HepG2 (cell line): ENCODE measurements around the gene TNNT1. TPM values are rescaled to one million over a fixed set of nuclear protein-coding genes. Genes with fewer than 3 reads are reported as not detected.

Source experiments
- ATAC-seq: fragments of 200-7000 bp; cut with Tn5 transposase; 3 replicates; pipeline ENCODE4 v1.9.1; 2020; ENCODE audit warnings: mild to moderate bottlenecking, moderate library complexity
- BruUV-seq: library from RNA; stranded (reverse); fragments of 400-500 nt; replicated peaks from 2 replicates; lab custom pipeline; 2021; lab: Mats Ljungman, UMichigan
- CTCF ChIA-PET: fragments of 300-600 bp; formaldehyde crosslinking; extraction: SDS; loops from one replicate; lab custom pipeline; 2021; ENCODE audit warnings: low total read pairs, inconsistent platforms, low intra/inter-chr PET ratio; lab: Yijun Ruan, JAX
- POLR2A ChIA-PET: fragments of 350-600 bp; sonication (Branson Sonifier 250); formaldehyde crosslinking; loops from one replicate; lab custom pipeline; 2020; ENCODE audit warnings: antibody characterized with exemption, inconsistent platforms; lab: Yijun Ruan, JAX
- DNase-seq: peaks from one replicate; pipeline ENCODE4 v3.0.0-alpha.2; 2015; ENCODE audit warnings: low spot score
- FAIRE-seq: peaks from 3 replicates; lab custom pipeline; 2011; peaks lifted over from hg19 to GRCh38; lab: Jason Lieb, UNC
- H2AFZ ChIP-seq: one replicate; pipeline ENCODE4 v1.6.1; 2011; ENCODE audit warnings: low read length, inconsistent platforms
- H3K27ac ChIP-seq: fragments of 300-600 bp; 3 replicates; pipeline ENCODE4 v1.8.0; 2011; ENCODE audit warnings: mixed run types, mild to moderate bottlenecking, mixed read lengths, low read length, inconsistent platforms; ENCODE audit not compliant: insufficient read depth; ENCODE audit errors: extremely low read length
- H3K27me3 ChIP-seq, 2 experiments: fragments of 200-600 bp in 1 of 2; 2 replicates in 1 of 2; 3 replicates in 1 of 2; pipeline versions ENCODE4 v1.6.0 to v1.8.0; 2011; ENCODE audit warnings: low read length in 2 of 2, mild to moderate bottlenecking in 2 of 2, moderate library complexity in 2 of 2, inconsistent platforms in 1 of 2; ENCODE audit not compliant: insufficient read depth in 2 of 2, control insufficient read depth in 1 of 2
- H3K36me3 ChIP-seq, 2 experiments: fragments of 200-600 bp in 1 of 2; replicated peaks in 1 of 2; 2 replicates in 1 of 2; 3 replicates in 1 of 2; pipeline versions ENCODE4 v1.5.1 to v1.8.0; 2011; ENCODE audit warnings: low read length in 2 of 2, inconsistent platforms in 1 of 2; ENCODE audit not compliant: insufficient read depth in 2 of 2, control insufficient read depth in 1 of 2
- H3K4me1 ChIP-seq: 2 replicates; pipeline ENCODE4 v1.5.1; 2012; ENCODE audit warnings: low read length, inconsistent platforms; ENCODE audit not compliant: insufficient read depth
- H3K4me2 ChIP-seq: 2 replicates; pipeline ENCODE4 v1.6.0; 2011; ENCODE audit warnings: low read depth, low read length, inconsistent platforms
- H3K4me3 ChIP-seq, 3 experiments: fragments of 200-600 bp in 1 of 3; sonication (generic), shearing (Covaris generic) in 1 of 3; replicated peaks in 1 of 3; 2 replicates each; pipeline ENCODE4 v1.5.1; 2011 to 2016; ENCODE audit warnings: low read length in 3 of 3, inconsistent platforms in 2 of 3, low read depth in 2 of 3, mild to moderate bottlenecking in 2 of 3, control low read depth in 1 of 3, mixed read lengths in 1 of 3; ENCODE audit not compliant: insufficient read depth in 1 of 3
- H3K79me2 ChIP-seq: one replicate; pipeline ENCODE4 v1.6.1; 2011; ENCODE audit warnings: low read length, inconsistent platforms; ENCODE audit not compliant: insufficient read depth
- H3K9ac ChIP-seq: 2 replicates; pipeline ENCODE4 v1.6.0; 2011; ENCODE audit warnings: mild to moderate bottlenecking, low read depth, low read length, inconsistent platforms; ENCODE audit not compliant: insufficient read depth
- H3K9me3 ChIP-seq: 2 replicates; pipeline ENCODE4 v1.5.1; 2012; ENCODE audit warnings: mild to moderate bottlenecking, low read length
- H4K20me1 ChIP-seq: 2 replicates; pipeline ENCODE4 v1.6.0; 2011; ENCODE audit warnings: inconsistent platforms, mild to moderate bottlenecking, low read length, moderate library complexity; ENCODE audit not compliant: insufficient read depth
- ZFP36 ChIP-seq: fragments of 150-350 bp; IDR thresholded peaks from 2 replicates; pipeline ENCODE4 v1.6.1; 2018; ENCODE audit warnings: borderline replicate concordance, low read length, low read depth; ENCODE audit not compliant: partially characterized antibody
- ZNF574 ChIP-seq: sonication (generic); formaldehyde crosslinking; IDR thresholded peaks from 2 replicates; pipeline ENCODE4 v1.4.0; 2020; ENCODE audit warnings: missing genetic modification reagents
- ZSCAN22 ChIP-seq: sonication (generic); formaldehyde crosslinking; IDR thresholded peaks from 2 replicates; pipeline ENCODE4 v1.4.0; 2020; ENCODE audit warnings: mild to moderate bottlenecking, missing genetic modification reagents
- WGBS: methylation state at CpG from one replicate; pipeline ENCODE4 v1.1.6; 2017; ENCODE audit warnings: low lambda C conversion rate; 5-methylcytosine and 5-hydroxymethylcytosine counted together
- in situ Hi-C: cut with HindIII; loops from 2 replicates; pipeline ENCODE4 v1.10.0; 2017; ENCODE audit warnings: low pct_unique_long_range_greater_than_20kb; ENCODE audit not compliant: extremely low pct_ligation_motif_present
- intact Hi-C: fragments of 100-400 bp; cut with micrococcal nuclease; formaldehyde crosslinking; loops from one replicate; pipeline ENCODE4 v1.10.0; 2022; ENCODE audit not compliant: unreplicated experiment
- polyA plus RNA-seq, 8 experiments: library from polyadenylated mRNA; depleted of rRNA in 3 of 8; stranded (reverse) in 7 of 8; unstranded in 1 of 8; fragments of >200 nt; fragmentation: Illumina TruSeq in 4 of 8; extraction: Trizol in 4 of 8; gene quantifications; 2 replicates each; pipeline versions ENCODE4 v1.2.1 to v1.2.3, GENCODE V29; 2011 to 2016; ENCODE audit warnings: low read depth in 4 of 8, missing spikeins in 1 of 8, mixed read lengths in 1 of 8; ENCODE audit not compliant: insufficient read depth in 1 of 8
- total RNA-seq, 5 experiments: library from RNA; depleted of rRNA; stranded (reverse); fragments of >200 nt; fragmentation: Illumina TruSeq; extraction: Trizol; gene quantifications; 2 replicates each; pipeline ENCODE4 v1.2.3, GENCODE V29; 2016; ENCODE audit warnings: low read depth in 1 of 5

The TNNT1 gene
- total and polyA plus RNA-seq, 2 of the 13 experiments (the other 11 are each of a cell fraction or from before 2014, with no cell fraction given) = 1.3 to 2.4 TPM

- peak; percentile 31; the same call in 1 of the 2 replicates for TF ChIP-seq ZNF574 (CRISPR knock-in tag)
Observed at GRCh38 chr19:55152017-55152416, 3.0 kb upstream of the TNNT1 start (continued).

GRCh38 chr19:55147545-55148251, 1.3 kb downstream of the TNNT1 start:
- peak overlapping the region in 1 of 3 experiments; percentile 57; a peak in 1 of 6 replicates for H3K4me3 ChIP-seq
- no peak overlapping the region for H3K4me2 ChIP-seq
- peaks cover 8% of the 10 kb centered on the region for H3K9me3 ChIP-seq
- in situ Hi-C loops = loop anchor here (5.0 kb wide), 1 partner anchor 260 kb away; the partner anchor contains the start of gene UBE2S
- BruUV-seq = no TSS peak
- H3K9ac ChIP-seq = no peak overlapping the region
- CTCF ChIA-PET = no interaction called here
- whole genome bisulfite sequencing = 0% methylated on average over 3 of the region's 9 CpGs
- intact Hi-C loops = no loop called here
- no peak overlapping the region for H2AFZ ChIP-seq
- no peaks in the 10 kb centered on the region for H4K20me1 ChIP-seq
- peaks cover 0 to 19% of the 10 kb centered on the region in 2 experiments; a peak in 2 of 5 replicates for H3K27me3 ChIP-seq
- FAIRE-seq (no peak), DNase-seq (no peak), ATAC-seq (no peak)
- H3K27ac ChIP-seq = no peak overlapping the region
- TF ChIP-seq ZSCAN22 (CRISPR knock-in tag) (peak; percentile 95), ZFP36 (no peak)
- no peaks in the 10 kb centered on the region for H3K36me3 ChIP-seq
- POLR2A ChIA-PET = interaction anchor here (0.7 kb wide), 1 partner anchor 314 kb away, joined by 7 read pairs; the partner anchor contains the start of gene ISOC2
- no peaks in the 10 kb centered on the region for H3K79me2 ChIP-seq
- H3K4me1 ChIP-seq = peaks cover 13% of the 10 kb centered on the region; the same call in 1 of the 2 replicates
